NCI-H446 treated with DMSO at 0.1 percent for 48 hours (cell line): ENCODE data around the gene PRKAR2A.
"Not testable (repeated sequence)": the region's sequence is repeated elsewhere in the genome, so short reads cannot be mapped to it uniquely, and the experiment has no call there.

Source experiments
- DNase-seq: peaks from one replicate; lab custom pipeline; 2025; lab: John Stamatoyannopoulos, UW

PRKAR2A gene

DNA sequence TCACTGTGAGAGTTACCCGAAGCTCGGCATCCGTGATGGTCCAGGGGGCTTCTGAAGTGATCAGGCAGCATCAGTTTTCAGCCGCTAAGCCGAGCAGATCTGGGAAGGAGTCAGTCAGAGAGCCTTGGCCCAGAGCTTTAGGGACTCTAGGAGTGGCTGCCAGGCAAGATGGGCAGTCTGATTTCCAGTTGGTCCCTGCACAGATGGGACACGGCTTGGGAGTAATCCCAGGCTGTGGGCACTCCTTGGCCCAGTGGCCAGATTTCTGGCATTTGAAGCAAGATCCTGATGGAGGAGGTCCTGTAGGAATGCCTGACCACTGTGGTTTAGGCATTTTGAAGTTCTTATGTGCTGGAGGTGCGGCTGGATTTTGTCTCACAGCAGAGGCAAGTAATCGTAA is 120.2 kb downstream of the PRKAR2A start:
- no peak for DNase-seq

- not testable (repeated sequence) for DNase-seq
Observed at GRCh38 chr3:48725185-48725855, 122.4 kb downstream of the PRKAR2A start.

DNA sequence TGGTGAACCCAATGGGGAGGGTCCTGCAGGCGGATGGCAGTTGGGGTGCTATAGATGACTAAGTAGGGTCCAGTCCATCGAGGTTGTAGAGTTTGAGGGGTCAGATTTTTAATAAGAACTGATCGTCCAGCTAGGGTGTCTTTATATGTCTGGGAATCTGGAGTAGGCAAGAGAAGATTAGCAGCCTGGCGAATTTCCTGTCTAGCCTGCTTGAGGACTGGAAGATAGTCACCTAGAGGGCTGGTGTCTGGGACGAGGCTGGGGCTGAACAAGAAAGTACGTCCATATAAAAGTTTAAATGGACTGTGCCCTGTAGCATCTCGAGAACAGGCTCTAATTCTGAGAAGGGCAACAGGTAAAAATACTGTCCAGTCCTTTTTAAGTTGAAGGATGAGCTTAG is 123.9 kb downstream of the PRKAR2A start:
- no peak for DNase-seq

DNA sequence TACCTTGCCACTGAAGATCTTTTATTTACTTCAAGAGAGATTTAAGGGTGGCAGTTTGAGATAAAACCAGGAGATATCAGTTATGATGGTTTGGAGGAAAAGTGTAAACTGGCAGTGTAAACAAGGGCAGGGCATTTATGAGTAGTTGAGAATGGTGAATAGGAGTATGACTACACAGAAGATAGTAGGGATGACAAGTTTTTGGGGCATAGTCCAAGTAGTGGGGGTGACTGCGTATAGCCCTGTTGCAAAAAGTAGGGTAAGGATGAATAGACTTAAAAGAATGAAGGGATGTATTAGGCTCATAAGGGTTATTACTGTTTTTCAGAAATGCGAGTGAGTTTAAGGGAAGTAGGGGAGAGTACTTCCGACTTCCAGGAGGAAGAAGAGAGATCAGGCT is 124.4 kb downstream of the PRKAR2A start:
- not testable (repeated sequence) for DNase-seq

GRCh38 chr3:48716982-48717746 is 130.5 kb downstream of the PRKAR2A start, which contains the start of gene IP6K2:
Gene IP6K2 (minus strand): TSS chr3:48717221. CDS start chr3:48695291, 21,930 bp downstream.
- peak; percentile 87 for DNase-seq

DNA sequence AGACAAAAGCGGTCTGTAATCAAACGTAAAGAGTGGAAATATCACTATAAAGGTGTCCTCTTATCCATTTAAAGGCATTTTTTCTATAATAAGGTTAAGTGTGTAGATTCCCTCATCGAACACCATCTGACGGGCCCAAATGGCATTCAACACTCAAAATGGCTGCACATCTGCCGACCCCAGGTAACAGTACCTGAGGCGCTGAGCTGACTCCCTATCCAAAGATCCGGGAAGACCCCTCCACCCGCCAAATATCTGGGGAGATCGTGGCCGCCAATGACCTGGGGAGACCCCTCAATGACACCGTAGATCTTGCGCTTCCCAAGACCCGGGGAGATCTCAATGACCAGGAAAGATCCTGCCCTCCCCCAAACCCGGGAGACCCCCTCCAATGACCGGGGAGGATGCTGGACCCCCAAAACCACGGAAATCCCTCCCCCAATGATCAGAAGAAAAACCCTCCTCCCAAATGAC is 131.1 kb downstream of the PRKAR2A start:
- DNase-seq: no peak

GRCh38 chr3:48715174-48715800 is 132.4 kb downstream of the PRKAR2A start:
- no peak for DNase-seq

DNA sequence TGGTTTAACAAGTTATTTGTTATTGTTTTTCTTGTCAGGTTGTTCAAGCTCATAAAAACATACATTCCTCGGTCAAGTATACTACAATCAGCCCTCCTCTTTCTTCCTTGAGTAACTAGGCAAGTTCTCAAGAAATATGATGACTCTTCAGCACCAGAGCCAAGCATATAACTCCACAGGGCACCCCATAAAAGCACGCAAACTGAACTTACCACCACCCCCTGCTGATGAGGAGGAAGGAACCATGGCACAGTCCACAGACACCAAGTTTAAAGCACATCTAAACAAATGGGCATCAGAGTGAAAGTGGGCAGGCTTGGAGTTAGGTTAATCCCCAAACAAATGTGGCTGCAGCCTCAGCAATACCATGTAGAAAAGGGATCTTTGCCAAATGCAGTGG is 135.9 kb downstream of the PRKAR2A start:
- DNase-seq: no peak

GRCh38 chr3:48709051-48709461 is 138.6 kb downstream of the PRKAR2A start:
- DNase-seq: peak; percentile 34

DNA sequence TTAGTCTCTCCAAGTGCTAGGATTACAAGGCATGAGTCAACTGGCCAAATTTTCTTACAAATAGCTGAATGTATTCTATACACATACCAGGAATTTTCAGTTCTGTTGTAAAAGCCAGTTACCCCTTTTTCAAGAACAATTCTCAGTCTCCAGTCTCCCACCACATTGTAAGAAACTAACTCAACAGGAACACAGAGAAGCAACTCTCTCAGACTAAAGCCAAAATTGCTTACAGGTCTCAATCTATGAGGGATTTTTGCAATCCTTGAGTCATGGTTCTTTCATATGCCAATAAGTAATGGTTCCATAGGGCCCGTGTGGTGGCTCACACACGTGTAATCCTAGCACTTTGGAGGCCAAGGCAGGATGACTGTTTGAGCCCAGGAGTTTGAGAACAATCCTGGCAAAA is 139.2 kb downstream of the PRKAR2A start:
- DNase-seq: no peak

- DNase-seq: no peak
Observed at GRCh38 chr3:48707157-48707556, 140.5 kb downstream of the PRKAR2A start.

- no peak for DNase-seq
Observed at GRCh38 chr3:48702320-48702920, 145.3 kb downstream of the PRKAR2A start.

- DNase-seq: no peak
Observed at GRCh38 chr3:48700731-48701405, 146.8 kb downstream of the PRKAR2A start.

DNA sequence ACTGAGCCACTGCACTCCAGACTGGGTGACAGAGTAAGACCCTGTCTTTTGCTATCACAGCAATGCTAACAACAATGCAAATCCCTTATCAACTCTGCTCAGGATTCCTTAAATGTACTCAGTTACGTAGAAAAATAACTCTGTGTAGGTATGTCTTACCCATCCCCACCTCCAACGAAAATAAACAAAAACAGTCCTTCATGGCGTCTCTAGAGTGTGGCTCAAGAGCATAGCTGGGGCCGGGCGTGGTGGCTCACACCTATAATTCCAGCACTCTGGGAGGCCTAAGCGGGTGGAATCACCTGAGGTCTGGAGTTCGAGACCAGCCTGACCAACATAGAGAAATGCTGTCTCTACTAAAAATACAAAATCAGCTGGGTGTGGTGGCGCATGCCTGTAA is 148.8 kb downstream of the PRKAR2A start:
- DNase-seq: no peak

- DNase-seq: no peak
Observed at GRCh38 chr3:48697952-48698351, 149.7 kb downstream of the PRKAR2A start.

DNA sequence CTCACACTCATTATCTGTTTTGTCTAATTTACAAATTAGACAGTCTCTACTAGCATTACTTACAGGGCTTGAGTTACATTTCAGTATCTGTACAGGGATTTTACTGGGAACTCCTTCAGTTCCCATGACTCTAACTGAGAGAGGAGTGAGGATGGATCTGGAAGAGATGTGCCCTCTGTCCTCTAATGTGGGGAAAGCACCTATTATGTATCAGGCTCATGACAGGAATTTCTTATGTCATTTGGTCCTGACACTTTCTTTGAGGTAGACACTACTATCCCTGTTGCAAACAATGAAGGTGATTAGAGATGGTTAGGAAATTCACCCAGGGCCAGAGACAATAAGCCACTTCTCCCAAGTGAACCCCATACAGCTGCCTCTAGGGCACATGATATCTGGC is 151.1 kb downstream of the PRKAR2A start:
- no peak for DNase-seq
